GM12892 (cell line): ENCODE measurements around the gene PMM2.
A peak's percentile ranks its signal among the peaks of the same experiment; 100 is the strongest.

Source experiments
- DNase-seq: peaks from one replicate; pipeline ENCODE4 v3.0.0; 2011; ENCODE audit not compliant: insufficient read length
- FAIRE-seq: peaks from 2 replicates; lab custom pipeline; 2011; peaks lifted over from hg19 to GRCh38; lab: Jason Lieb, UNC
- POLR2A ChIP-seq: IDR thresholded peaks from 2 replicates; pipeline ENCODE4 v1.6.1; 2011; ENCODE audit warnings: low read depth, low read length, control low read depth
- POLR2AphosphoS5 ChIP-seq: IDR thresholded peaks from 2 replicates; pipeline ENCODE4 v1.6.1; 2011; ENCODE audit warnings: low read depth, low read length, control low read depth
- TAF1 ChIP-seq: IDR thresholded peaks from 2 replicates; pipeline ENCODE4 v1.6.1; 2011; ENCODE audit warnings: low read depth, mild to moderate bottlenecking, control low read depth, low read length, borderline replicate concordance

The PMM2 gene

GRCh38 chr16:8859913-8860881 is 62.6 kb downstream of the PMM2 start:
- DNase-seq (no peak), FAIRE-seq (no peak)
- TF ChIP-seq POLR2AphosphoS5 (no peak), TAF1 (no peak), POLR2A (no peak)

GRCh38 chr16:8861563-8862308 is 64.1 kb downstream of the PMM2 start:
- TF ChIP-seq POLR2AphosphoS5 (no peak), POLR2A (no peak), TAF1 (no peak)
- DNase-seq (no peak), FAIRE-seq (no peak)

GRCh38 chr16:8862309-8863130 is 64.9 kb downstream of the PMM2 start:
- FAIRE-seq (no peak), DNase-seq (no peak)
- 0 out of 2 replicates have a peak, but pooled peaks have one; percentile 17 for TF ChIP-seq POLR2A
- TF ChIP-seq TAF1, result no peak
- TF ChIP-seq POLR2AphosphoS5, result no peak

GRCh38 chr16:8863594-8864424 is 66.2 kb downstream of the PMM2 start:
- DNase-seq, result no peak
- FAIRE-seq, result no peak
- TF ChIP-seq TAF1, result no peak
- peak; percentile 56 for TF ChIP-seq POLR2AphosphoS5
- TF ChIP-seq POLR2A, result no peak

- FAIRE-seq (no peak), DNase-seq (no peak)
- TF ChIP-seq TAF1, result no peak
- no peak for TF ChIP-seq POLR2AphosphoS5
- TF ChIP-seq POLR2A, result no peak
Measured at GRCh38 chr16:8864480-8865110, 67.0 kb downstream of the PMM2 start.

GRCh38 chr16:8865145-8865882 is 67.7 kb downstream of the PMM2 start:
- TF ChIP-seq TAF1 (no peak), POLR2A (no peak; the same call in 1 of the 2 replicates), POLR2AphosphoS5 (no peak)
- no peak for DNase-seq
- no peak for FAIRE-seq

- DNase-seq (no peak), FAIRE-seq (no peak)
- TF ChIP-seq POLR2A (no peak), POLR2AphosphoS5 (no peak), TAF1 (no peak)
Measured at GRCh38 chr16:8866118-8866883, 68.7 kb downstream of the PMM2 start.

GRCh38 chr16:8866884-8867215 is 69.2 kb downstream of the PMM2 start:
- no peak for FAIRE-seq
- TF ChIP-seq POLR2AphosphoS5 (no peak), POLR2A (no peak), TAF1 (no peak)
- DNase-seq, result no peak

- no peak for TF ChIP-seq TAF1
- peak; percentile 24; the same call in 1 of the 2 replicates for TF ChIP-seq POLR2A
- no peak for DNase-seq
- FAIRE-seq, result no peak
Measured at GRCh38 chr16:8867216-8867931, 69.7 kb downstream of the PMM2 start.
